Stimulated activated CD8-positive, alpha-beta memory T cell treated with anti-CD3 and anti-CD28 coated beads, Interleukin-12 subunit alpha, Interleukin-12 subunit beta, amount 100 ng/mL, for 4 hours (primary cell): ENCODE measurements around the gene SLC5A12.

Source experiments
- DNase-seq: peaks from one replicate; pipeline ENCODE4 v3.0.0-alpha.2; 2020; ENCODE audit warnings: low read depth

SLC5A12 gene

DNA sequence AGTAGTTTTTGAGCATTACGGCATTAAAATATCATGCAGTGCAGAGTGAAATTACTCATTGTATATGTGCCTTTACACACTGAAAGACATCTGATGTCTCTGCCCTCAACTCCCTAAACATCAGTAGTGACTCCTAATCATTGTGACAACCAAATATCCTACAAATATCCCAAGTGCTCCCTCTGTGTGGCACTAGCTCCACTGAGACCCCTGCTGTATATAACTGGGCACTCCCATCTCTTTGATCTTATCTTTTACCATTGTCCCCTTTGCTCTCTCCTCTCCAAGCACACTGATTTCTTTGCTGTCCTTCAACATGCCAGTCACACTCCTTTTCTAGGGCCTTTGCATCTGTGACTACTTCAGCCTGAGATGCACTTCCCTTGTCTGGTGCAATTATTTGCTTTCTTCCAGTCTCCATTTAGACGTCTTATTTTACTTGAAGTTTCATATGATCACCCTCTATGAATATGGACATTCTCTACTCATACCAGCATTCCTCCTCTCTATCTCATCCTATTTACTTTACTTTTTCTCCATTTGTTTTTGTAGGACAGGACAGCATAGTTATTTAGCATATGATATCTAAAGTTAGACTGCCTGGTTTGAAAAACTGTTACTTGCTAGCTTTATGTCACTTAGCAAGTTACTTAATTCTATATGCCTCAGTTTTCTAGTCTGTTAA lies 2.4 kb downstream of the SLC5A12 start:
- no peak for DNase-seq

GRCh38 chr11:26717771-26718170 lies 4.1 kb downstream of the SLC5A12 start:
- DNase-seq = no peak

DNA sequence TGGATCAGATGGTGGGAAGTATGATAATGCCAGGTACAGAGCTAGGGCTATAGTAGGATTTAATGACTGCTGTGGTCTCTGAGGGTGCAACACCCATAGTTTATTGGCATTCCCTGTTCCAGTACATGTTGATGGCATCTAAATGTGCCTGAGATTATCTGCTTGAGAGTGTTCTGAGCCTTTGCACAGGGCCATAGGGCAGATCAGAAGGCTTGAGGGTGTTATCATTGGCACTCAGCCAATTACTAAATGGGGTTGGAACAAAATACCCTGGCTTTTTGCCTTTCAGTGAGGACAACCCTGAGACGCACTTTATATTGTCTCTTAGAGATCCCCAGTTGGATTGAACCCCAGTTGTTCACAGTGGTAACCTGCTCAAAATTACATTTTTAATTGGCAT lies 6.7 kb downstream of the SLC5A12 start:
- no peak for DNase-seq

- no peak for DNase-seq
Measured at GRCh38 chr11:26712497-26712896, 9.4 kb downstream of the SLC5A12 start.

GRCh38 chr11:26710489-26710888 lies 11.4 kb downstream of the SLC5A12 start:
- no peak for DNase-seq

GRCh38 chr11:26708736-26709456 lies 13.0 kb downstream of the SLC5A12 start:
- DNase-seq = no peak

DNA sequence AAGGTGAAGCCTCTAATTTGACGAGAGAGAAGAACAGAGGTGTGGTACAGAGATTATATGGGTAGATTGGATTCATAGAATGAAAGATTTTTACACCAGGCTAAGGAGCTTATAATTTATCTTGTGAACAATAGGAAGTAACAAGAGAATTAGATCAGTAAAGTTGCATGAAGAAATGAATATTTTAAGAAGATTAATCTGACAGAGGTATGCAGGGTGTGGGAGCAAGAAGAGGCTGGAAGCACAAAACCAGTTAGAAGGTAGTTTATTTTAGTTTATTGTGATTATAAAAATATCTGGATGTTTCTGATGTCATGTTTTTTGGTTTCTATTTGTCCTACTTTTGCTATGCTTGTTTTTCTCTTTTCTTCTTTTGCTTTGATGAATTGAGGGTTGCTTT lies 15.7 kb downstream of the SLC5A12 start:
- DNase-seq = no peak

DNA sequence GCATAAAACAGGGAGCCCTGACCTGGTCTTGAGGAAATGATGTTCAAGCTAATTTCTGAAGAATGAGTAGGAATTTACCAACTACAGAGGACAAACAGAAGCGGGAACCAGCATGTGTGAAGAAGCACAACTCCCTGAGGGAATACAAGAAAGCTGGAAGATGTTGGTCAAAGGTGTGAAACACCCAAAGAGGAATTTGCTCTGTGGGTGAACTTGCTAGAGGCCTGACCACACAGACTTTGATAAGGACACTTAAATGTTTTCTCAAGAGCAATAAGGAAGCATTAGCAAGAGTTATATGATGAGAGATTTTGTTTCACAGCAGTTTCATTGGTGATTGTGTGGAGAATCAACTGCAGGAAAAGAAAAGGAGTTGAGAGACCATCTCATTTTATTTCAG lies 17.6 kb downstream of the SLC5A12 start:
- DNase-seq = no peak

GRCh38 chr11:26703411-26704191 lies 18.3 kb downstream of the SLC5A12 start:
- DNase-seq = no peak

- DNase-seq = no peak
Measured at GRCh38 chr11:26702406-26702805, 19.5 kb downstream of the SLC5A12 start.

GRCh38 chr11:26700574-26701235 lies 21.2 kb downstream of the SLC5A12 start:
- no peak for DNase-seq

DNA sequence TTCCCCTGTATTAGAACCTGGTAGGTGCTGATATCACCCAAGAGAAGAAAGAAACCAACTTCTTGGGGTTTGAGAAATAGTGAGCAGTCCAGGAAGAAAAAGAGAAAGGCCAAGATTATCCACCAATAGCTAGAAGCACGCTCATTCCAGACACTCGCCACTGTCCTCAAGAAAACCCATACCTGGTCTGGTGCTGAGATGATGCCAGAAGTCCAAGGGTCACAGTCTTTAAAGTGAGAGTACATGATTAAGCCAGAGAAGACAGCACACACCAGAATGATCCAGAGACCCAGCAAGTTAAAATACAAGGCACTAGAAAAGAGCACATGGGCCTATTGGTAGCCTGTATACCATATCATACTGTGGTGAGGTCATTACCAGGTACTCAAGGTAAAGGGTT lies 23.6 kb downstream of the SLC5A12 start:
- DNase-seq = no peak

DNA sequence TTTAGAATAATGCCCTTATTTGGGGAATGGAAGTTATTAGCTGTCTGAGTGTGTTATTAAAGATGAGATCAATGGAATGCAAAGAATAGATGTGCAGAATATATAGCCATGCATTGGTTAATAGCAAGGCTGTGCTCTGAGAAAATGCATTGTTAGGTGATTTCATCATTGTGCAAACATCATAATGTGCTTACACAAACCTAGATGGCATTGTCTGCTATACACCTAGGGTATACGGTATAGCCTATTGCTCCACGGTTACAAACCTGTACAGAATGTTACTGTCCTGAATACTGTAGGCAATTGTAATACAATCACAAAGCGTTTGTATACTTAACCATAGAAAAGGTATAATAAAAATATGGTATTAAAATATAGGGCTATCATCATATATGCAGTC lies 25.5 kb downstream of the SLC5A12 start:
- DNase-seq = no peak

- no peak for DNase-seq
Measured at GRCh38 chr11:26688701-26689100, 33.2 kb downstream of the SLC5A12 start.

DNA sequence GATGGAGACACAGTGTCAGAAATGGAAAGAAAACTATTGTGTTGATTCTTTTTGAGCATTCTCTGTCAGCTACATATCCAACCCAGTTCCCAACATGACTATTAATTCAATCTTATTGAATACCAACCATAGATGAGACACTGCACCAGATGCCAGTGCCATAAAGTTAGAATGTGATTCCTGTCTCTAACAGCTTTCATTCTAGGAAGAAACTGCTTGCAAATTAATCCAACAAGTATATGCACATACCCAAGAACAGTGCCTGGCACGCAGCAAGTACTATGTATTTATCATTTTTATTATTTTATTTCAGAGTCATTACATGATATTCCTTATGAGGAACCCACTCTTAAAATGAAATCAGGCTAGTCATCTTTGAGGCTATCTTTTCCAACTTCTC lies 34.5 kb downstream of the SLC5A12 start:
- DNase-seq = no peak

- no peak for DNase-seq
Measured at GRCh38 chr11:26677566-26677965, 44.3 kb downstream of the SLC5A12 start.

GRCh38 chr11:26676641-26677040 lies 45.2 kb downstream of the SLC5A12 start:
- no peak for DNase-seq

GRCh38 chr11:26675233-26675928 lies 46.5 kb downstream of the SLC5A12 start:
- no peak for DNase-seq

- no peak for DNase-seq
Measured at GRCh38 chr11:26665946-26666345, 55.9 kb downstream of the SLC5A12 start.

GRCh38 chr11:26665036-26665435 lies 56.8 kb downstream of the SLC5A12 start:
- no peak for DNase-seq

DNA sequence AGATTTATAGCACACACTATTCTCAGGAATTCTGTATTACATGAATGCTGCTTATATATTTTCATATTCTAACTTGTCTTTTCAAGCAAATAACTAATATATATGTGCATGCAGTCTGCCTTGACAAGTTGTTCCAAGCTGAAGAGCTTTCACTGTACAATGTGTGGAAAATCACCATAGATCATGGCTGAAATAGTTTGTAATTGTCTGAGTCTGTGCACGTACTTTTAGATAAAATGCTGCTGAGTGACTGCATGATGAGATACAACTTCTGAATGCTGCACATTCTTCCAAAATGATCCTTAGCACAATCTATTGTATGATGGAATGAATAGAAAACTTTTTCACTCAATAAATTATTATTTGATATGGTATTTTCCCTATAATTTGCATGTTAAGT lies 58.9 kb downstream of the SLC5A12 start:
- no peak for DNase-seq

- DNase-seq = no peak
Measured at GRCh38 chr11:26655287-26655686, 66.6 kb downstream of the SLC5A12 start.
